Transverse colon (tissue), 3 donors: Measurements from ENCODE around the gene PRR5L.

ENCODE experiments used
- POLR2A ChIP-seq: fragments of 450-650 bp; IDR thresholded peaks from one replicate; pipeline ENCODE4 v1.6.1; 2016; ENCODE audit warnings: antibody characterized with exemption, mild to moderate bottlenecking, moderate library complexity
- TF ChIP-seq, protein P1 (sequence below), 5 experiments: fragments of 200-600 bp in 3 of 5; fragments of 450-650 bp in 2 of 5; sonication (generic) in 3 of 5; IDR thresholded peaks; 1 replicate in 2 of 5; 2 replicates in 3 of 5; pipeline ENCODE4 v1.5.1; 2016 to 2017; ENCODE audit warnings: antibody characterized with exemption in 5 of 5, inconsistent platforms in 3 of 5, mild to moderate bottlenecking in 2 of 5, moderate library complexity in 1 of 5

- TF ChIP-seq, protein P1, sequence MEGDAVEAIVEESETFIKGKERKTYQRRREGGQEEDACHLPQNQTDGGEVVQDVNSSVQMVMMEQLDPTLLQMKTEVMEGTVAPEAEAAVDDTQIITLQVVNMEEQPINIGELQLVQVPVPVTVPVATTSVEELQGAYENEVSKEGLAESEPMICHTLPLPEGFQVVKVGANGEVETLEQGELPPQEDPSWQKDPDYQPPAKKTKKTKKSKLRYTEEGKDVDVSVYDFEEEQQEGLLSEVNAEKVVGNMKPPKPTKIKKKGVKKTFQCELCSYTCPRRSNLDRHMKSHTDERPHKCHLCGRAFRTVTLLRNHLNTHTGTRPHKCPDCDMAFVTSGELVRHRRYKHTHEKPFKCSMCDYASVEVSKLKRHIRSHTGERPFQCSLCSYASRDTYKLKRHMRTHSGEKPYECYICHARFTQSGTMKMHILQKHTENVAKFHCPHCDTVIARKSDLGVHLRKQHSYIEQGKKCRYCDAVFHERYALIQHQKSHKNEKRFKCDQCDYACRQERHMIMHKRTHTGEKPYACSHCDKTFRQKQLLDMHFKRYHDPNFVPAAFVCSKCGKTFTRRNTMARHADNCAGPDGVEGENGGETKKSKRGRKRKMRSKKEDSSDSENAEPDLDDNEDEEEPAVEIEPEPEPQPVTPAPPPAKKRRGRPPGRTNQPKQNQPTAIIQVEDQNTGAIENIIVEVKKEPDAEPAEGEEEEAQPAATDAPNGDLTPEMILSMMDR (IDR thresholded peaks at IDR 0.05), result no peak
- TF ChIP-seq POLR2A, result no peak
These were observed 179.1 kb downstream of the PRR5L start for GRCh38 chr11:36475192-36475591.
